Activated CD8-positive, alpha-beta memory T cell treated with anti-CD3 and anti-CD28 coated beads for 4 hours (primary cell): ENCODE data around the gene TNNT2.

Experiments used
- DNase-seq, 2 donors: peaks; one replicate each; pipeline ENCODE4 v3.0.0-alpha.2; 2020; ENCODE audit warnings: low read depth in 2 of 2

Gene TNNT2

GRCh38 chr1:201376464-201377374 lies 761 bp downstream of the TNNT2 start:
- no peak for DNase-seq

GRCh38 chr1:201376107-201376463 lies 1.4 kb downstream of the TNNT2 start:
- no peak for DNase-seq

- DNase-seq, result no peak
Measured at GRCh38 chr1:201375169-201375568, 2.3 kb downstream of the TNNT2 start.

- no peak for DNase-seq
Measured at GRCh38 chr1:201374364-201374763, 3.1 kb downstream of the TNNT2 start.

GRCh38 chr1:201371792-201372191 lies 5.7 kb downstream of the TNNT2 start:
- DNase-seq, result no peak

- no peak for DNase-seq
Measured at GRCh38 chr1:201371276-201371675, 6.2 kb downstream of the TNNT2 start.

- no peak for DNase-seq
Measured at GRCh38 chr1:201370500-201370899, 7.0 kb downstream of the TNNT2 start.

GRCh38 chr1:201369209-201369608 lies 8.3 kb downstream of the TNNT2 start:
- DNase-seq, result no peak

GRCh38 chr1:201366696-201367095 lies 10.8 kb downstream of the TNNT2 start:
- DNase-seq, result no peak

GRCh38 chr1:201365251-201365650 lies 12.2 kb downstream of the TNNT2 start:
- no peak for DNase-seq

- no peak for DNase-seq
Measured at GRCh38 chr1:201364808-201365105, 12.7 kb downstream of the TNNT2 start.

GRCh38 chr1:201363467-201363866 lies 14.0 kb downstream of the TNNT2 start:
- no peak for DNase-seq

- DNase-seq, result no peak
Measured at GRCh38 chr1:201362906-201363305, 14.6 kb downstream of the TNNT2 start.

- DNase-seq, result no peak
Measured at GRCh38 chr1:201361652-201362504, 15.6 kb downstream of the TNNT2 start.

GRCh38 chr1:201360901-201361651 lies 16.4 kb downstream of the TNNT2 start:
- DNase-seq, result no peak

- no peak for DNase-seq
Measured at GRCh38 chr1:201360486-201360885, 17.0 kb downstream of the TNNT2 start.

- no peak for DNase-seq
Measured at GRCh38 chr1:201359873-201360210, 17.6 kb downstream of the TNNT2 start.

GRCh38 chr1:201359031-201359872 lies 18.2 kb downstream of the TNNT2 start:
- DNase-seq, result no peak

- DNase-seq, result no peak
Measured at GRCh38 chr1:201358596-201358995, 18.9 kb downstream of the TNNT2 start.

GRCh38 chr1:201357636-201358348 lies 19.7 kb downstream of the TNNT2 start:
- DNase-seq, result no peak

- DNase-seq, result no peak
Measured at GRCh38 chr1:201357211-201357610, 20.3 kb downstream of the TNNT2 start.
